ENCODE results near the gene SLC35G3.

DNA sequence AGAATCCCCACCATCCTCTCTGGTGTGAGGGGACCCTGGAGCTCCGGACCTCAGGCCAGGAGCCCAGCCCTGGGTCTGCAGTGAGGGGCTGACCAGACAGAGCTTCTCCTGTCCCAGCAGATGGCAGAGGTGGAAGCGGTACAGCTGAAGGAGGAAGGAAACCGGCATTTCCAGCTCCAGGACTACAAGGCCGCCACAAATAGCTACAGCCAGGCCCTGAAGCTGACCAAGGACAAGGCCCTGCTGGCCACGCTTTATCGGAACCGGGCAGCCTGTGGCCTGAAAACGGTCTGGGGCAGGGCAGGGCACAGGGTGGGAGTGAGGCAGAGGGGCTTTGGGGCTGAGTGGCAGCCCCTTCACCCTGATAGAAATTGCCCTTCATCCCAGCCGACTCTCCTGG is 46.0 kb downstream of the SLC35G3 start:
- TF ChIP-seq POLR2A (IDR thresholded peaks at IDR 0.05; ENCODE audit: low read depth, low read length) (no peak), MXI1 (IDR thresholded peaks at IDR 0.05; ENCODE audit: borderline replicate concordance, low read depth, low read length) (no peak), BHLHE40 (IDR thresholded peaks at IDR 0.05; ENCODE audit: low read depth, low read length) (no peak), NFE2L2 (IDR thresholded peaks at IDR 0.05; ENCODE audit: low read depth, low read length) (no peak), SMC3 (IDR thresholded peaks at IDR 0.05; ENCODE audit: low read depth, low read length) (no peak), CEBPB (IDR thresholded peaks at IDR 0.05; ENCODE audit: low read depth, low read length) (no peak)
- TF ChIP-seq, protein P1, sequence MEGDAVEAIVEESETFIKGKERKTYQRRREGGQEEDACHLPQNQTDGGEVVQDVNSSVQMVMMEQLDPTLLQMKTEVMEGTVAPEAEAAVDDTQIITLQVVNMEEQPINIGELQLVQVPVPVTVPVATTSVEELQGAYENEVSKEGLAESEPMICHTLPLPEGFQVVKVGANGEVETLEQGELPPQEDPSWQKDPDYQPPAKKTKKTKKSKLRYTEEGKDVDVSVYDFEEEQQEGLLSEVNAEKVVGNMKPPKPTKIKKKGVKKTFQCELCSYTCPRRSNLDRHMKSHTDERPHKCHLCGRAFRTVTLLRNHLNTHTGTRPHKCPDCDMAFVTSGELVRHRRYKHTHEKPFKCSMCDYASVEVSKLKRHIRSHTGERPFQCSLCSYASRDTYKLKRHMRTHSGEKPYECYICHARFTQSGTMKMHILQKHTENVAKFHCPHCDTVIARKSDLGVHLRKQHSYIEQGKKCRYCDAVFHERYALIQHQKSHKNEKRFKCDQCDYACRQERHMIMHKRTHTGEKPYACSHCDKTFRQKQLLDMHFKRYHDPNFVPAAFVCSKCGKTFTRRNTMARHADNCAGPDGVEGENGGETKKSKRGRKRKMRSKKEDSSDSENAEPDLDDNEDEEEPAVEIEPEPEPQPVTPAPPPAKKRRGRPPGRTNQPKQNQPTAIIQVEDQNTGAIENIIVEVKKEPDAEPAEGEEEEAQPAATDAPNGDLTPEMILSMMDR (conservative IDR thresholded peaks at IDR 0.05; ENCODE audit: low read depth, low read length) = no peak
